Posterior vena cava (tissue), 2 donors: ENCODE measurements around the gene PBX1. TPM values are rescaled to one million over a fixed set of nuclear protein-coding genes. Genes with fewer than 3 reads are reported as not detected.

ENCODE experiments used
- DNase-seq: peaks from one replicate; pipeline ENCODE4 v3.0.0-alpha.2; 2020; ENCODE audit warnings: low spot score
- intact Hi-C, 2 donors: fragments of 100-400 bp; cut with DNase I; formaldehyde crosslinking; loops; one replicate each; pipeline versions ENCODE4 v1.14.1 to v1.14.2; 2022 to 2023
- total RNA-seq, 2 donors: library from RNA; stranded (reverse); fragmentation: NEBNext Ultra II Directional; extraction: Animal tissue kit (Norgen Biotek cat#: 25700); gene quantifications; one replicate each; pipeline ENCODE4 v1.2.1, GENCODE V29; 2021
- donor health status: DM: yes; HTN: yes; CAD: no.
- donor health status: DM: yes; HTN: yes; CAD: no.

The PBX1 gene
- total RNA-seq, 2 donors from 2014 or later, result 84.2 to 146 TPM

DNA sequence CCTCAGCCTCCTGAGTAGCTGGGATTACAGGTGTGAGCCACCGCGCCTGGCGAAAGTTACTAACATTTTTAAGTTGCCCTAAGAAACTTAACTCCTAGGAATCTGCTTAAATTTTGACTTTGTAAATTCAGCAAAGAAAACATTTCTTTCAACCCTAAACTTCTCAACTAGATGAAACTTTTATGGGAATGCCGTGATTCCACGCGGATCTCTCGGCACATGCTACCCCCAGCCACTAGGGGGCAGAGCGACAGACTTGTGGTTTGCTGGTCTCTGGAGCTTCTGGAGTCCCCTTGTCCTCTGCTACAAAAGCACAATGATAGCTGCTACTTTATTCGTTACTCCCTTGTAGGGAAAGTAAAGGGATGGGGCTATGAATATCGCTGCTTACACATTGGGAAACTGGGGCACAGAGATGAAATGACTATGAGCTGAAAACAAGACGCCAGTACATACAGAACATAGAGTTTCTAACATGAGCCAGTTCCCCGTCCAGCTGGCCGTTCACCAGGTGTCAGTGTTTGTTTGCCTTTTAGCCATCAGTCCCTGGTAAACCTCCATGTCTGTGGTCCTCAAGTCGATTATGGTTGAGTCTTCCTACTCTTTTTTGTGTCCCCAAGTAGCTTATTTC lies 114.7 kb downstream of the PBX1 start:
- DNase-seq, result no peak

DNA sequence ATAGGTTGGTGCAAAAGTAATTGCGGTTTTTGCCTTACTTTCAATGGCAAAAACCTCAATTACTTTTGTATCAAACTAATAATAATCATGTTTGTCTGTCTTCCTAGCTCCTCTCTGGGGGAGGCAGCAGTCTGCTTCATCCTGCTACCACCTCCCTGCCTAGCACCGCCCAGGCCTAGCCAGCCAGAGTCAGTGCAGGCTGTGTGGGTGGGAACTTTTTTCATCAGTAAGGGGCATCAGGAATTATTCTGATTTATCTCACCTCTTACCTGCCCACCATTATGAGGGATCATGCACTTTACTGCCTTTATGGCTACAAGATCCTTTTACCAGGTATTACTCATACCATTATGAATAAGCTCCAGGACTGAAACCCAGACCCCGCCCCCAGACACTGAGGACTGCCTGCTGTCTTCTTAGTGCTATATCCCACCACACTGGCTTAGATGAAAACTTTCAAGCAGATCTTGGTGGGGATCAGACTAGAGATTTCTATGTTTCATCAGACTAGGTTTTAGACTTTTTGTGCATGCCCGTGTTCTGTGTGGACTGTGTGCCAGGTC lies 116.4 kb downstream of the PBX1 start:
- intact Hi-C loops, result no loop called here
- DNase-seq, result no peak

More for the DNA sequence above, 114.7 kb downstream of the PBX1 start:
- intact Hi-C loops, result no loop called here

DNA sequence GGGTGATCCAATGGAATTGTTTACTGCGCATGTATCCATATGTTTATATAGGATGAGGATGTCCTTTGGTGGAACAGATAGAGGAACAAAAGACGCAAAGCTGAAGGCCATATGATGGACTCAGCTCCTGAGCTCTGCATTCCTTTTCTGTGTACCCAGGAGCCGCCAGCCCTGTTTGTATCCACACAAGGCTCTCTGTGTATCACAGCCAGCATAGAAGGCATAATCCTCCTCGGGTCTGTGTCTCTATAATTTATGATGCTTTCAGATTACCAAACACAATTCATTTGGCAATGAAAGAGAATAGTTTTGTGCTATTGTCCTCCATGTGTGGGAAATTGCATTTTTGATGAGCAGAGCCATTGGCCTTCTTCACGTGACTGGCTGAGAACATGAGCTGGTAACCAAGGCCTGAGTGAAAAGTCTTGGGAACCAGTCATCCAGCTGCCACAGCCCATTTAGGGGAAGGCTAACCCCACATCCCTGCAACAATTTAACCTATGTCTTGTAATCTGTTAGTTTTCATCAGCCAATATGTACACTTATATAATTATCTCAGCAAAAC lies 119.2 kb downstream of the PBX1 start:
- DNase-seq, result no peak
- intact Hi-C loops, result no loop called here

DNA sequence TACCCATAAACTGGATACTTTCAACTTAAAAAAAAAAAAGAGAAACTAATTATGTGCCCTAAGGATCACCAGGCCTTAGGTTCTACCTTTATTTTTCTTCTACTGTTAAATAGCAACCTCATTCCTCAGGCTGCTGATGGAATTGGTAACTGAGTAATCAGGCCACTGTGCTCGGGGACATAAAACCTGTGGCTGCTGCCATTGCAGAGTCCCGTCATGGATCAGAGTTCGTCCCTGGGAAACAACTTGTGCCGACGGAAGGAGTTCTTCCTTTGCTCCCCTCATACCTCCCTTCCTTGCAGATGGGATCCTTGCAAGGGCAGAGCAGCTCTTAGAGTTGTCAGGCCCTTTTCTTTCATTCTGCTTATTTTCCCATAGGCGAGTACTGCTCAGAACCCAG lies 123.6 kb downstream of the PBX1 start:
- DNase-seq, result no peak
- intact Hi-C loops, result no loop called here

DNA sequence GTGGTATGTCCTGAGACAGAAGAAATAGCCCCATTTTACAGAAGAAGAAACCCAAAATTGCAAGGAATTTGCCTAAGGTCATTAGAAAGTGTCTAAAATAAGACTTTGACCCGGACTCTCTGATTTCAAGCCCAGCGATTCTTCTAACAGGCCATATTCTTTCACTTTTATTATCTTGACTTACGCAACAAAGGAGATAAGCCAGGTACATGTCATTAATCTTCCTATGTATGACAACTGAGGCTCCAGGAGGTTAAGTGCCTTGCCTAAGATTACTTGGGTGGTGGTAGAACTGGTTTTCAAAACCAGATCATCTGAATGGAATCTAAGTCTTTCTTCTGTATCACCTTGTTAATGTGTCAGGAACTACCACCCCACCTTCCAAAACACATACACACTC lies 124.3 kb downstream of the PBX1 start:
- intact Hi-C loops, result no loop called here

DNA sequence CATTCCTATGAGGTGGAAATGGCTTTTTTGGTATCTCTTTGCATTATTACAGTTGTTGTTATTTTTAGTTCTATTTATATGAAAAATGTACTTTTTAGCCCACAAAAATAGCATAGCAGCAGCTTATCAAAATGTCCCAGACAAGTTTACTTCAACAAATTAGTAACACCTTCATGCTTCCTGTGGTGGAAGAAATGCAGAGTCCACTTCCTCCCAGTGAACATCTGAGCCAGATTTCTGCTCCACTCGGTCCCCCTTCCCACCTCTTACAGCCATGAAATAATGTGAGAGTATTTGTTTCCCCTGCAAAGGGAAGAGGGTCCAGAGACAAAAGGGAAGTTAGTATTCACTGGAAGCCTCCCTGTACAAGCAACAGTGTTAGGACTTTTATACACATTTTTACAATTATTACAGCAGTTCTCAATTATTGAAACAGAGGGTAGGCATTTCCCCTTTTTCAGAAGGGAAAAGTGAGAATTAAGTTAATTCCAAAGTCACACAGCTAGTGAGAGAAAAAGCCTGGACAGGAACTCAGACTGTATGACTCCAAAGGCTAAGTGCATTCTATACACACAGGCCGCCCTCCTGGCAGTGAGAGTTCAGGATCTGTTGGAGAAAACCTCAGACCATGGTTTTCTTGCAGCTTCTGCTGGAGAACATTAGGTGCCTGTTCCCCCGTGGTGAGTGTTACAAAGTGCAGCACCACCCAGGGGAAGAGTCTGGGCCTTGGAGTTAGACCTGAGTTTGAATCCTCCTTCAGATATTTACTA lies 126.5 kb downstream of the PBX1 start:
- DNase-seq, result no peak
- intact Hi-C loops, result no loop called here

More for the DNA sequence above, 124.3 kb downstream of the PBX1 start:
- DNase-seq, result no peak

DNA sequence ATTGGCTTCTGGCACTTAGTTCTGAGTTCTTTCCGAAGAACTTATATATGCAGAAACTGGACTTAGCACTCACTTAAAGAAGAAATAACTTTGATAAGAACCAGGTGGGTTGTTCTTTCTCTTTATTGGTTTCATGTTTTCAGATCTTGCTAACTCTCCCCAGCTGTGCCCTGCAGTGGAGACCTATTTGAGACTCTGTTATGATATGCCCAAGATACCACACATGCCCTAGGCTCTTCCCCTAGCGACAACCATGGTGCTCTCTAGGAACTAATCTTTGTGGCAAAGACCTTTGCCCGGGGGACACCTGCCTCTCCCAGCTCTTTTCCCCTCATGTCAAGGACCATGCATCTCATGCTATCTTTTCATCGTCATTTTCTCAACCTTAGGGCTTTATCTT lies 128.8 kb downstream of the PBX1 start:
- no peak for DNase-seq
- intact Hi-C loops, result no loop called here

DNA sequence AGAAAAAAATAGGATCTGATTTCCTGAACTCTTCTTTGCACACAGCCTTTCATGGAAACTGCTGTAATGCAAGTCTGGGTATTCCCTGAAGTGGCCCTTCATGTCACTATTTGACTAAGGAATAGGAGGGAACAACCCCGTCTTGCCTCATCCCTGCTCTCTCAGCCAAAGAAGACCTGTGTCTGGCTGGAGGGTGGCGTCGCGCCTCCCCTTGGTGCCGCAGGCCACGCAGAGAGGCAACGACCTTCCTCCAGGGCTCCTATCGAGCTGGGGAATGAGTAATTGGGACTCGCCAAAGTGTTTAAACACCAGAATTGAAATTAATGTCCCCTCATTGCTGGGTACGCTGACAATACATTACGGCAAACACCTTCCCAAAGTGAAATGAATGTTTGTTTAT lies 129.8 kb downstream of the PBX1 start:
- DNase-seq, result no peak
- intact Hi-C loops, result no loop called here

DNA sequence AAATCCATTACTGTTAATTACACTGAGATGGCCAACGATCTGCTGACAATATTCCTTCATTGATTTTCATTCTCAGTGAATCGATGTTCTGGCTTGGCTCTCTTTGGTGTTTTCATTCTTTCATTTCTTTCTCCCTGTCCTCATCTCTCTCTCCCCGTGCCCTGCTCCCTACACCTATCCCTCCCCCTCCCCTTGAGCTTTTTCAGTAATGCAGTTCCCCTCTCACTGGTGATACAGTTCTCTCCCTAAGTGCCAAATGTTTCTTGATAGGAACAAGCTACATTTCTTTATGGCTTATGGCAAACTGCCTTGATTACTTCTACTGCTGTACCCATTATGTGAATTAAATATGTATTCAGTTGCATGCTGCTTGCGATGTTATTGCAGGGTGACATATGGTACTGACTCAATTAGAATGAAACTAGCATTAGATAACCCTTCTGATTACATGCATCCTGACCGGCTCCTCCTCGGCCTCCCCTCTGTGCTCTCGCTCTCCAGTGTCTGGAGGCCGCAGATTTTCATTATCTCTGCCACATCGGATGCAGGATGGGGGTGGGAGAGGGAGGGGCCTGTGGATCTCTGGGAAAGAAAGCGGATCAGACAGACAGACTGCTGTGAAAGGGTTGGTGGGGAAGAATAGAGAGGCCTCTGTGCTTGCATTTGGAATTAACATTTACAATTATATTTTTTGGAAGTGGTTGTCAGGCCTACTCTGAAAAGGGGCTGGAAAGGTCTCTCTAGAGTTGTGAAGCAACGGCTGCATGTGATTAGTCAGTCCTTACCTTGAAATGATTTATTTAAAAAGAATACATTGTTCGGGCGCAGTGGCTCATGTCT lies 130.9 kb downstream of the PBX1 start:
- DNase-seq, result no peak
- intact Hi-C loops, result no loop called here

DNA sequence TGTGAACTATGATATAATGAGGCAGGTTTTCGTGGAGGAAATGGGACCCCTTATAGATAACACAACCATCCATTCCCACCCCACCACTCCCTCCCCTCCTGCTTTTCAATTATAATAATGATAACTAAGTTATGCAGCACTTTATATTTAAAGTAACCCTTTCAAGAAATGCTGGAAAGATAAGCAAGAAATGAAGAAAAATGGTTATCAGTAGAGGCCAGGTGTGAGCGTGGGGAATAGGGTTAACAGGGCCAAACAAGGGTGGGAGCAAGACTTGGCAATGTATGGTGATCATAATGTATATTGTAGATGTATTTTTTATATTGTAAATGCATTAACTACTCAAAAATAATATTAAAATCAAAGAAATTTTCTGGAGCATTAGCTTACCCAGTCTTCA lies 133.4 kb downstream of the PBX1 start:
- no peak for DNase-seq
- intact Hi-C loops, result no loop called here

DNA sequence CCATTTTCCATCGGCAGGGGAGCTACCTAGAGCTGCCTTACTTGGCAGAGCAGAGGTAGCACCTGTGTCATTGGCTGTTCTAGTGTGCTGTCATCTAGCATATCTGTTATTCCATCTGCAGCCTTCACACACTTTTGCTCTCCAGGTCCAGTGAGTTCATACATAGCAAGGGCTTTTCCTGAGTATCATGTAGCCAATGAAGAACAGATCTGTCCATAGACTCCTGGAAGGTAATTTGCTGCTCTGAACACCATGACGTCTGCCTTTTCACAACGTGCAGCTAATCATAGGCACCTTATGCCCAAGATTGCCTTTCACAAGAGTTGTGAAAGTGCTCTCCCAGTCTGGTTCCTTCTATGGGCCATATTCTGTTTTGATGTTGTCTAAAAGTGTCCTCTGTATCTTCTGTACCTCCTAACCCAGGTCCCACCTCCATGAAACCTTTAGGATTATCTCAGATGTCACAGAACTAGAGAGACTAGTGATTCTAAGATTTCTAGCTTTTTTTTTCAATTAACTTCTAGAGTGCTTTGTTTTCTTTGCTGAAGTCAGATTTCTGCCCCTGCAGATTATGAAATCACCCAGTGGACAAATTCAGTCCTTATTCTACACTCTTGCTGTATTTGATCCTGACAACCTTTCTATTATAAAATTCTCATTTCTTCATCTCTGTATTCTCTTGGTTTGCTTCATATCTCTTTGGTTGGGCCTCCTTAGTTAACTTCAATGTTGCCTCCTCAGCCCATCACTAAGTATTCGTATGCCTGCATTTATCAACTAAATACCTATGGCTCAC lies 134.8 kb downstream of the PBX1 start:
- no peak for DNase-seq
- intact Hi-C loops, result no loop called here

DNA sequence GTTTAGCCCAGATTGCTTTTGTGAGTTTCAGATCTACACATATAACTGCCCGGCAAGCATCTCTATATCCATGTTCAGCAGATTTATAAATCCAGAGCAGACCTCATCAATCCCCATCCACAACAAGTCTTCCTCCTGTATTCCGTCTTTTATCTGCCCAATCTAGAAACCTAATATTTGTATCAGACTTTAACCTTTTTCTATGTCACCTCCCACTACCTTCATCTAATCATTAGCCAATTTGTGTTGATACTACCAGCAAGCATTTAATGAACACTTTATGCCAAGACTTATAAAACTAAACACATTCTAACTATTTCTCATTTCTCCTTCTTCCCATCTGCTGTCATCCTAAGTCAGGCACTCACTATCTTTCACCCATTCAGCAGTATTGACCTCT lies 135.5 kb downstream of the PBX1 start:
- DNase-seq, result no peak
- intact Hi-C loops, result no loop called here

DNA sequence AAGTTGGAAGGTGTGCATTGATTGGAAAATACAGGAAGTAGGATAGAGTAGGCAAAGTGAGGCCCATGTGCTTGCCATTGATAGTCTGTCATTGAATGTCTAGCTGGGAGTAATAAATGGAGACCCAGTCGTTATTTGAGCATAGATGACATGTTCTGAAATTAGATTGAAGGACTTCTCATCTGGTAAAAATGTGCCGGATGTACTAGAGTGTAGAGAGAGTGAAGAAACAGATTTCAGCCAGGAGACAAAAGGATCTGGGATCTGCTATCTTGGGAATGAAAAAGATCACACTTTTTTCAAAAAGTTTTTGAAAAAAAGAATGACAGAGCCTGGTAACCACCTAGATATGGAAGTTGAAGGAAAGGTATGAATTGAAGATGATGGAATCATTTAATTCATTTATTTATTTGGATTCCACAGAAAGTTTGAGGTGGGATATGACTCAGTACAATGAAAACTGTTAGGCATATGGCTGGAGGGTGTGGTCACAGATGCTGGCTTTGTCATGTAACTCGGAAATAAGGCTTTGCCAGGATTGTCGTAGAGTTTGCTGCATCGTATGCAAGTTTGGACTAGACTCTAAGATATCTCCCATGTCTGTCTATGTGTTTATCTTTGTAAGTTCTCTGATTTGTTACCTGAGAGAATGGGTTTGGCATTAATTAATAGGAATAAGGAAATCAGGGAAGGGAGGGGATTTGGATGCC lies 137.1 kb downstream of the PBX1 start:
- DNase-seq, result no peak
- intact Hi-C loops, result no loop called here

DNA sequence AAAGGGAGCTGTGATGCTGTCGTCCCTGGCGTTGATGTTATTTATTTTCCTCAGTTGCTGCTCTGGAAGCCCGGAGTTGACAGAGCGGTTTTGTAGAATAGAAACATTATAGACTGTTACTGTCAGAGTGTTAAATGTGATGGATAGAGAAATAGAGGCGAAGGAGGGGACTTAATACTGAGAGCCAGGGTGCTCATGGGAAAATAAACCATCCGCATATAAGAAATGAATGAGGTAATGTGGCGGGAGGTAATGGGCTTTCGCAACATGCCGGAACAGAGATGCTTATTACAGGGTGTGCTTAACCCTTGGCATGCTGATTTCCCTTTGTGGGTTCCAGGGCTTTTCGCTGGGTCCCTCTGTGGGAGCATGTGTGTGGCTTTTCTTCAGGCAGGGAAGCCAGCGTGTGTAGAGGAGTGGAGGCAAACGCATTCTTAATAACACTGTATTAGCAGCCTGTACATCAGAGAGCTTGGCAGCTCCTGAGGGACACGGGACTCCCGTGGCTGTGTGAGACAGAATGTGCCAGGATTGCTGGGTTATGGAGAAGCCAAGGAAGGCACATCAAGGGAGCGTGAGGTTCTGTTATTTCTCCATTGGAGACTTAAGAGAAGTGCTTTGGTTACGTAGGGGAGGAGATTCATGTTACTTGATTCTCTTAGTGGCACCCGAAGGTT lies 141.0 kb downstream of the PBX1 start:
- DNase-seq, result no peak
- intact Hi-C loops, result no loop called here

DNA sequence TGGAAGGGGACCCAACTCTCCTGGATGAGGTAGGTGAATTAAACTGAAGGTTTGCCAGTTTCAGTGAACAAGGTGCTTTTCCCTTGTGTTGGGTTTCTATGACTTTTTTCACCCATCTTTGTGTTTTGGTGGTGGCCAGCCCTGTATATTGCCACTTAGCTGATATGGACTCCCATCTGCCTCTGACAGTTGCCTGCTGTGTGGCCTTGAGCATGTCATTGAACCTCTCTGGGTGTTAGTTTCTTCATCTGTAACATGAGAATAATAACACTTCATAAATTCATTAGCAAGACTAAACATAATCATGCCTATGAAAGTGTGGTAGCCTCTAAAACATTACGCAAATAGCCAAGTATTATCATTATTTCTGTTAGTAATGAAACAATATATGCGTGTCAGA lies 141.7 kb downstream of the PBX1 start:
- intact Hi-C loops, result no loop called here
- DNase-seq, result no peak

DNA sequence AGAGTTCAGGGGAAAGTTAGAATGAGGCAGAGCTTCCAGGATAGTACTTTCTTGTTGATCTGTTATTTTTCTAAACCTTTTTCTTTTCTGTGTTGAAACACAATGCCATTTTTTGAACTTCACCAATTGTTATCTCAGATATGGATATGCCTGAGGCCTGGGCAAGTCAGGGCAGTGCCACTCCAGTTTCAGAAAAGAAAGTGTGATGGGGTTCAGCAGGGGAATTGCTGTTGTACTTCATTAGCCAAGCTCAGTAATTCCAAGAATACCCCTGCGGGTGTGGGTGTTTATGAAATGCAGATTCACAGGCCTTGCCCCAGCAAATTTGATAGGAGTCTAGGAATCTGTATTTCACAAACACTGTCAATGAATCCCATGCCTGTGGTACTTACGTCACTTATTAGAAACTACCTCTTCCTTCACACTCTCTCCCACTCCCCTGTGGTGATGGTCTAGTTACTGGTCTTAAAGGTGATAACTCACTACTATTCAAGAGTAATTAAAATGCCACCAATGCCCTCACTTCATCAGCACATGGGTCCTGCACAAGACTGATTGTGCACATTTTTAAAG lies 142.3 kb downstream of the PBX1 start:
- intact Hi-C loops, result no loop called here
- no peak for DNase-seq

DNA sequence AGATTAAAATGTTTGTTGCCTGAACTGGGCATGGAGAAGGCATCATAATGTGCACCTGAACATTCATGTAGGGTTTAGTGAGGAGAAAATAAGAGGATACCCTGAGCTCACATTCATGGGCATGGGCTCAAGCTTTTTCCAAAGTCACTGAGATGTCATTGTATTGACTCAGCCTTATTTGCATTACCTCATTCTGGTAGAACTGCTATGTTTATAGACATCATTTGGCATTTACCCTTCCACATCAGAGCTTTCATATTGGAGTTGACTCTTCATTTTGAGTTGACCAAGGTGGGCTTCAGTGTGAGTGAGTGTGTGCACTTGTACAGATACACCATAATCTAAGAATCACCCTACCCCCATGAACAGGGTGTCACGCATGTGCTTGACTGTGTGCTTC lies 143.2 kb downstream of the PBX1 start:
- intact Hi-C loops, result no loop called here
- no peak for DNase-seq
